ENCODE measurements around the gene ZNF860. TPM values are rescaled to one million over a fixed set of nuclear protein-coding genes. Genes with fewer than 3 reads are reported as not detected.

The ZNF860 gene
- total RNA-seq, 4 donors from 2014 or later: 1.0 to 2.8 (median 2.0) TPM

GRCh38 chr3:31957106-31957505 is 24.4 kb upstream of the ZNF860 start:
- TF ChIP-seq CTCF (IDR thresholded peaks at IDR 0.05) (no peak), POLR2A (IDR thresholded peaks at IDR 0.05) (no peak)
- 83 to 87% methylated on average over 3 of the region's 3 CpGs for WGBS, 2 donors
- intact Hi-C loops (cut with DNase I; ENCODE audit: low total_unique reads): no loop called here
- H3K4me3 ChIP-seq (ENCODE audit: low read depth, poor library complexity, severe bottlenecking): no peak overlapping the region
- DNase-seq (ENCODE audit: low spot score in 2 of 2): no peak

- WGBS, 2 donors: 41 to 47% methylated on average over 3 of the region's 3 CpGs
Observed at GRCh38 chr3:31958701-31959152, 22.8 kb upstream of the ZNF860 start.

GRCh38 chr3:31959251-31959650 is 22.3 kb upstream of the ZNF860 start:
- H3K4me3 ChIP-seq (ENCODE audit: low read depth, poor library complexity, severe bottlenecking): no peak overlapping the region
- WGBS, 2 donors: 66 to 82% methylated on average over 2 of the region's 2 CpGs
- DNase-seq (ENCODE audit: low spot score in 2 of 2): no peak
- intact Hi-C loops (cut with DNase I; ENCODE audit: low total_unique reads): no loop called here
- TF ChIP-seq CTCF (IDR thresholded peaks at IDR 0.05) (no peak), POLR2A (IDR thresholded peaks at IDR 0.05) (no peak)

More at GRCh38 chr3:31958701-31959152, 22.8 kb upstream of the ZNF860 start:
- intact Hi-C loops (cut with DNase I; ENCODE audit: low total_unique reads): no loop called here
- H3K4me3 ChIP-seq (ENCODE audit: low read depth, poor library complexity, severe bottlenecking): no peak overlapping the region
- DNase-seq (ENCODE audit: low spot score in 2 of 2): no peak
- TF ChIP-seq CTCF (IDR thresholded peaks at IDR 0.05) (no peak), POLR2A (IDR thresholded peaks at IDR 0.05) (no peak)

GRCh38 chr3:31959951-31960792 is 21.4 kb upstream of the ZNF860 start:
- WGBS, 2 donors: 32 to 41% methylated on average over 7 of the region's 7 CpGs
- H3K4me3 ChIP-seq (ENCODE audit: low read depth, poor library complexity, severe bottlenecking): no peak overlapping the region
- no peak for DNase-seq (ENCODE audit: low spot score in 2 of 2)
- intact Hi-C loops (cut with DNase I; ENCODE audit: low total_unique reads): no loop called here
- TF ChIP-seq POLR2A (IDR thresholded peaks at IDR 0.05): no peak

- intact Hi-C loops (cut with DNase I; ENCODE audit: low total_unique reads): no loop called here
- TF ChIP-seq CTCF (IDR thresholded peaks at IDR 0.05) (no peak), POLR2A (IDR thresholded peaks at IDR 0.05) (no peak)
- no peak for DNase-seq (ENCODE audit: low spot score in 2 of 2)
- H3K4me3 ChIP-seq (ENCODE audit: low read depth, poor library complexity, severe bottlenecking): no peak overlapping the region
- 54 to 61% methylated on average over 4 of the region's 4 CpGs for WGBS, 2 donors
Observed at GRCh38 chr3:31960793-31961431, 20.6 kb upstream of the ZNF860 start.

- WGBS, 2 donors: 69 to 73% methylated on average over 2 of the region's 2 CpGs
- TF ChIP-seq POLR2A (IDR thresholded peaks at IDR 0.05) (no peak), CTCF (IDR thresholded peaks at IDR 0.05) (no peak)
- no peak overlapping the region for H3K4me3 ChIP-seq (ENCODE audit: low read depth, poor library complexity, severe bottlenecking)
- DNase-seq (ENCODE audit: low spot score in 2 of 2): no peak
- intact Hi-C loops (cut with DNase I; ENCODE audit: low total_unique reads): no loop called here
Observed at GRCh38 chr3:31962801-31963205, 18.7 kb upstream of the ZNF860 start.
